Choroid plexus epithelial cell (primary cell): ENCODE data around the gene RALGDS.

Experiments
- DNase-seq: peaks from one replicate; pipeline ENCODE4 v3.0.0-alpha.2; 2010; ENCODE audit warnings: low read depth
- H3K4me3 ChIP-seq: 2 replicates; pipeline ENCODE4 v1.5.1; 2011; ENCODE audit warnings: low read depth, mild to moderate bottlenecking, control low read depth, low read length, moderate library complexity
- CTCF ChIP-seq: conservative IDR thresholded peaks from 2 replicates; pipeline ENCODE4 v1.5.1; 2011; ENCODE audit warnings: low read depth, mild to moderate bottlenecking, control low read depth, inconsistent platforms, low read length, moderate library complexity

The RALGDS gene

GRCh38 chr9:133121915-133122550 lies 993 bp upstream of the RALGDS start:
- TF ChIP-seq CTCF = no peak
- no peak for DNase-seq
- H3K4me3 ChIP-seq = no peak overlapping the region

DNA sequence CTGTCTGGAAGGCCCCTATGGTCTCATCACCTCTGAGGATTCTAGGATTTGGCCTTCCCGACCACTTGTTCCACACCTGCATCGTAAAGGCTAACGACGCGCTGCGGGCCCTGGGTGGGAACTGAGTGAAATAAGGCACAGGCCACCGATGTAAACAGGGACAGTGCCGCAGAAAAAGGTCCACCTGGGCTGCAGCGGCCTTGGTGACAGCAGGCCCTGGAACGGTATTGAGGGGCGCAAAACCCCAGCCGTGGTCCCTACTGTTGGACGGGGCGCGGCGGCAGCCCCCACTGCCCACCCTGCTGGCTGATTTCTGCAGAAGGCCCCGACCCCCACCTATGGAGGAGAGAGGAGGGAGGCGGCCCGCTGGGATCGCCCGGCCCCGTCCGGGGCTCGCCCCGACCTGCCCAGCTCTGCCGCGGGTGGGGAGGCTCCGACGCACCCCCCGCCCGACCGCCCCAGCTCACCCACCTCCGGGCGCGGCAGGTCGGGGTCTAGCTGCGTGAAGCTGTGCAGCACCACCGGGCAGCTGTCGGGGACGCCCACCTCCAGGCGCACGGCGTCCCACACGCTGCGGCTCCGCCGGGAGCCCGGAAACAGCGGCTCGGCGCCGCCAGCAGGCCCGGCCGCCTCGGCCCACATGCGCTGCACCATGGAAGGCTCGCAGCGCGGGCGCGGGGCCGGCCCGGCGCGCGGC lies 391 bp downstream of the RALGDS start:
- no peak for TF ChIP-seq CTCF
- DNase-seq = no peak
- H3K4me3 ChIP-seq = peak overlapping the region; percentile 68

GRCh38 chr9:133119846-133120500 lies 1.1 kb downstream of the RALGDS start:
- no peak for TF ChIP-seq CTCF
- peak overlapping the region; percentile 68 for H3K4me3 ChIP-seq
- DNase-seq = no peak

DNA sequence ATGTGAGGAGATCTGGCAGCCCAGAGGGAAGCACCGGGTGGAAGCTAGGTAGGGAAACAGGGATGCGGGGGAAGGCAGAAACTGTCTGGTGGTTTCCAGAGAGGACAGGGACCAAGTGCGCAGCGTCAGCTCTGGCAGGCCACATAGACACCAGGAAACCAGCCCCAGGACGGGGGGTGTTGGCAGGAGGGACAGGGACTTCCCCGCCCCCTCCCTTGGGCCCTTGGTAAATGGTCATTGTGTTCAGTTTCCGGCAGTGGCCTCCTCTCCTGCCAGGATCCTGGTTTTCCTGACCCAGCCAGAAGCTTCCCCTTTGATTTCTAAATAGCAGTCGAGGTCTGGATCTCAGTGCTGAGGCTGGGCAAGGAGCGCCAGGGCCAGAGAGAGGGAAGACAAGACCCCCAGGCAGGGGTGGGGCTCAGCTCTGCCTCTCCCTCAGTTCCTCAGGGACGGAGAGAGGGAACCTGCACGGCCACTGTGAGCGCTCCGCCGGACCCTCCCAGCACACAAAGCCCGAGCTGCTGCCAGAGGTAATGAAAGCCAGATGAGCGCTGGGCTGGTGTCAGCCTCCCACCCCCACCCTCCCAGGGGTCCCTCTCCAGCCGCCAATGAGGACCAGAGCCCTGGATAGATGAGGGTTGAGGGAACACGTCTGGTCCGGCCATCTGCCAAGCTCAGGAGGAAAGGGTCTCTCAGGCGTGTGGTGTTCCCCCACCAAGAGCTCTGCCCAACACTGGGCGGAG lies 1.8 kb downstream of the RALGDS start:
- peak overlapping the region; percentile 68 for H3K4me3 ChIP-seq
- peak; percentile 13 for DNase-seq
- TF ChIP-seq CTCF = no peak

DNA sequence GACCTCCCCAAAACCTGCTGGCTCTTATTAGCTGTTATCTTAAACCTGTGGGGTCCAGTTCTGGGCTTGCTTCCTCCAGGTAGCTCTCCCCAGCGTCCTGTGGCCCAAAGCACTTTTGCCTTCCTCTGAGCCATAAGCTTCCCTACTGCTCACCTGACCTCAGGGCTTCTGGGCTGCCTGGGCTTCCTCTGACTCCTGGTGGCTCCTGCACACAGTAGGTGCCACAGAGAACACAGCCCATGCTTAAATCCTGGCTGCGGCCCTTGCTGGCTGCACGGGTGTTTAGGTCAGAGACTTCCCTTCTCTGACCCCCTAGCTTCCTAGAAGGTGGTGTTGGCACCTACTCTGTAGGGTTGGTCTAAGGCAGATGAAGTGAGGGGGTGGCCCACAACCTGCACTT lies 2.5 kb downstream of the RALGDS start:
- TF ChIP-seq CTCF = no peak
- no peak for DNase-seq
- H3K4me3 ChIP-seq = no peak overlapping the region

GRCh38 chr9:133118179-133118520 lies 2.9 kb downstream of the RALGDS start:
- no peak for TF ChIP-seq CTCF
- no peak for DNase-seq
- H3K4me3 ChIP-seq = no peak overlapping the region
